Measurements from ENCODE around the gene C16orf78.

C16orf78 gene

GRCh38 chr16:49419862-49420261 is 46.3 kb downstream of the C16orf78 start:
- DNase-seq (ENCODE audit: extremely low spot score, insufficient read length, low read depth) (no peak), FAIRE-seq (no peak)

GRCh38 chr16:49422896-49423295 is 49.3 kb downstream of the C16orf78 start:
- FAIRE-seq (no peak), DNase-seq (ENCODE audit: extremely low spot score, insufficient read length, low read depth) (no peak)

GRCh38 chr16:49424961-49425360 is 51.4 kb downstream of the C16orf78 start:
- no peak for DNase-seq (ENCODE audit: extremely low spot score, insufficient read length, low read depth)
- no peak for FAIRE-seq

- no peak for FAIRE-seq
Measured at GRCh38 chr16:49427771-49428170, 54.2 kb downstream of the C16orf78 start.

GRCh38 chr16:49428808-49429207 is 55.2 kb downstream of the C16orf78 start:
- FAIRE-seq: no peak
- DNase-seq (ENCODE audit: extremely low spot score, insufficient read length, low read depth): no peak

More at GRCh38 chr16:49427771-49428170, 54.2 kb downstream of the C16orf78 start:
- no peak for DNase-seq (ENCODE audit: extremely low spot score, insufficient read length, low read depth)

GRCh38 chr16:49431040-49431439 is 57.4 kb downstream of the C16orf78 start:
- FAIRE-seq (no peak), DNase-seq (ENCODE audit: extremely low spot score, insufficient read length, low read depth) (no peak)

GRCh38 chr16:49431591-49432290 is 58.1 kb downstream of the C16orf78 start:
- no peak for DNase-seq (ENCODE audit: extremely low spot score, insufficient read length, low read depth)

GRCh38 chr16:49434733-49435132 is 61.1 kb downstream of the C16orf78 start:
- FAIRE-seq: no peak
- no peak for DNase-seq (ENCODE audit: extremely low spot score, insufficient read length, low read depth)

More at GRCh38 chr16:49431591-49432290, 58.1 kb downstream of the C16orf78 start:
- FAIRE-seq: no peak

GRCh38 chr16:49436181-49436580 is 62.6 kb downstream of the C16orf78 start:
- no peak for FAIRE-seq

GRCh38 chr16:49437344-49437743 is 63.7 kb downstream of the C16orf78 start:
- FAIRE-seq: no peak

More at GRCh38 chr16:49436181-49436580, 62.6 kb downstream of the C16orf78 start:
- no peak for DNase-seq (ENCODE audit: extremely low spot score, insufficient read length, low read depth)

GRCh38 chr16:49439050-49439449 is 65.4 kb downstream of the C16orf78 start:
- FAIRE-seq: no peak
- no peak for DNase-seq (ENCODE audit: extremely low spot score, insufficient read length, low read depth)

More at GRCh38 chr16:49437344-49437743, 63.7 kb downstream of the C16orf78 start:
- no peak for DNase-seq (ENCODE audit: extremely low spot score, insufficient read length, low read depth)

- no peak for DNase-seq (ENCODE audit: extremely low spot score, insufficient read length, low read depth)
- no peak for FAIRE-seq
Measured at GRCh38 chr16:49439676-49440075, 66.1 kb downstream of the C16orf78 start.

GRCh38 chr16:49440156-49441065 is 66.8 kb downstream of the C16orf78 start:
- DNase-seq (ENCODE audit: extremely low spot score, insufficient read length, low read depth) (no peak), FAIRE-seq (peak; percentile 18)

GRCh38 chr16:49441366-49441780 is 67.8 kb downstream of the C16orf78 start:
- DNase-seq (ENCODE audit: extremely low spot score, insufficient read length, low read depth) (peak; percentile 72), FAIRE-seq (peak; percentile 98)

GRCh38 chr16:49442805-49443204 is 69.2 kb downstream of the C16orf78 start:
- no peak for DNase-seq (ENCODE audit: extremely low spot score, insufficient read length, low read depth)

GRCh38 chr16:49443576-49443975 is 70.0 kb downstream of the C16orf78 start:
- DNase-seq (ENCODE audit: extremely low spot score, insufficient read length, low read depth) (no peak), FAIRE-seq (no peak)

More at GRCh38 chr16:49442805-49443204, 69.2 kb downstream of the C16orf78 start:
- FAIRE-seq: no peak

GRCh38 chr16:49446805-49447204 is 73.2 kb downstream of the C16orf78 start:
- FAIRE-seq (no peak), DNase-seq (ENCODE audit: extremely low spot score, insufficient read length, low read depth) (no peak)
